Measurements from ENCODE around the gene LAMA5.

DNA sequence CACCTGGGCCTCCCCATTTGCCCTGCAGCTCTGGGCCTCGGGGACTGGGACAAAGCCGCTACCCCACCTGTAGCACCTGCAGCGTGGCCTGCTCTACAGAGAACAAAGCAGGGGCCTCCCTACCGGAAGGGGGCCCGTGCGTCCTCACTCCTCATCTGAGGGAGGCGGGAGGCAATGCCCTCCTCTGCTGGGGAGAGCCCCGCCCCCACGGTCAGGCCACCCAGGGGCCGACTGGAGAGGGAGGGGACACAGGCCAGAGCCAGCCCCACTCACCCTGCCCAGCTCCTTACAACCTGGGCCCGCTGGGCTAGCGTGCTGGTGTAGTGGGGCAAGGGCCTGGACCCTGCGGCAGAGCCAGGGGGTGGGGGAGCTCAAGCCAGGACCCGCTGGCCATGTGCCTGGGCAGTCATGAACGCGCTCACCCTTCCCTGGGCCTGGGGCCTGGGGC lies 8.0 kb downstream of the LAMA5 start:
- TF ChIP-seq, protein P1, sequence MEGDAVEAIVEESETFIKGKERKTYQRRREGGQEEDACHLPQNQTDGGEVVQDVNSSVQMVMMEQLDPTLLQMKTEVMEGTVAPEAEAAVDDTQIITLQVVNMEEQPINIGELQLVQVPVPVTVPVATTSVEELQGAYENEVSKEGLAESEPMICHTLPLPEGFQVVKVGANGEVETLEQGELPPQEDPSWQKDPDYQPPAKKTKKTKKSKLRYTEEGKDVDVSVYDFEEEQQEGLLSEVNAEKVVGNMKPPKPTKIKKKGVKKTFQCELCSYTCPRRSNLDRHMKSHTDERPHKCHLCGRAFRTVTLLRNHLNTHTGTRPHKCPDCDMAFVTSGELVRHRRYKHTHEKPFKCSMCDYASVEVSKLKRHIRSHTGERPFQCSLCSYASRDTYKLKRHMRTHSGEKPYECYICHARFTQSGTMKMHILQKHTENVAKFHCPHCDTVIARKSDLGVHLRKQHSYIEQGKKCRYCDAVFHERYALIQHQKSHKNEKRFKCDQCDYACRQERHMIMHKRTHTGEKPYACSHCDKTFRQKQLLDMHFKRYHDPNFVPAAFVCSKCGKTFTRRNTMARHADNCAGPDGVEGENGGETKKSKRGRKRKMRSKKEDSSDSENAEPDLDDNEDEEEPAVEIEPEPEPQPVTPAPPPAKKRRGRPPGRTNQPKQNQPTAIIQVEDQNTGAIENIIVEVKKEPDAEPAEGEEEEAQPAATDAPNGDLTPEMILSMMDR (IDR thresholded peaks at IDR 0.05; ENCODE audit: insufficient read depth, low read length, poor library complexity, severe bottlenecking): no peak
- no peak for TF ChIP-seq EZH2phosphoT487 (conservative IDR thresholded peaks at IDR 0.05; ENCODE audit: low read length)

All from SU-DHL-6 (cell line).